Suprapubic skin (tissue), 4 donors: ENCODE results near the gene DHX15. TPM values are rescaled to one million over a fixed set of nuclear protein-coding genes. Genes with fewer than 3 reads are reported as not detected.

Experiments used
- DNase-seq, 2 donors: peaks; one replicate each; pipeline ENCODE4 v3.0.0-alpha.2; 2019; ENCODE audit warnings: low spot score in 2 of 2
- H3K27ac ChIP-seq: fragments of 200-600 bp; sonication (generic); one replicate; pipeline ENCODE4 v1.5.1; 2019
- H3K27me3 ChIP-seq: fragments of 200-600 bp; sonication (generic); one replicate; pipeline ENCODE4 v1.5.1; 2019
- H3K36me3 ChIP-seq: fragments of 200-600 bp; sonication (generic); one replicate; pipeline ENCODE4 v1.5.1; 2019
- H3K4me1 ChIP-seq: fragments of 200-600 bp; sonication (generic); one replicate; pipeline ENCODE4 v1.5.1; 2019
- H3K4me3 ChIP-seq: fragments of 200-600 bp; sonication (generic); one replicate; pipeline ENCODE4 v1.5.1; 2019; ENCODE audit warnings: mild to moderate bottlenecking
- H3K9me3 ChIP-seq: fragments of 200-600 bp; sonication (generic); one replicate; pipeline ENCODE4 v1.5.1; 2019
- EP300 ChIP-seq: sonication (generic); formaldehyde crosslinking; IDR thresholded peaks from one replicate; pipeline ENCODE4 v1.6.1; 2017; ENCODE audit warnings: antibody characterized with exemption
- POLR2A ChIP-seq, 2 donors: fragments of 450-650 bp; IDR thresholded peaks; one replicate each; pipeline ENCODE4 v1.6.1; 2017; ENCODE audit warnings: antibody characterized with exemption in 2 of 2, mild to moderate bottlenecking in 2 of 2, moderate library complexity in 2 of 2
- POLR2AphosphoS5 ChIP-seq, 3 donors: sonication (generic); formaldehyde crosslinking; IDR thresholded peaks; one replicate each; pipeline ENCODE4 v1.6.1; 2017; ENCODE audit warnings: antibody characterized with exemption in 3 of 3
- WGBS: methylation state at CpG from one replicate; pipeline ENCODE4 v1.1.5; 2018; 5-methylcytosine and 5-hydroxymethylcytosine counted together
- total RNA-seq, 4 donors: library from RNA; depleted of rRNA; stranded (reverse); fragments of >200 nt; gene quantifications; one replicate each; pipeline ENCODE4 v1.1.0, GENCODE V29; 2016
- TF ChIP-seq, protein P1 (sequence below), 2 donors: fragments of 200-600 bp in 1 of 2; fragments of 450-650 bp in 1 of 2; sonication (generic) in 1 of 2; IDR thresholded peaks; one replicate each; pipeline ENCODE4 v1.5.1; 2016 to 2019; ENCODE audit warnings: antibody characterized with exemption in 2 of 2, mild to moderate bottlenecking in 1 of 2, moderate library complexity in 1 of 2

DHX15 gene
- total RNA-seq = 100 to 1,000 TPM; 134 to 325 (median 137) TPM

DNA sequence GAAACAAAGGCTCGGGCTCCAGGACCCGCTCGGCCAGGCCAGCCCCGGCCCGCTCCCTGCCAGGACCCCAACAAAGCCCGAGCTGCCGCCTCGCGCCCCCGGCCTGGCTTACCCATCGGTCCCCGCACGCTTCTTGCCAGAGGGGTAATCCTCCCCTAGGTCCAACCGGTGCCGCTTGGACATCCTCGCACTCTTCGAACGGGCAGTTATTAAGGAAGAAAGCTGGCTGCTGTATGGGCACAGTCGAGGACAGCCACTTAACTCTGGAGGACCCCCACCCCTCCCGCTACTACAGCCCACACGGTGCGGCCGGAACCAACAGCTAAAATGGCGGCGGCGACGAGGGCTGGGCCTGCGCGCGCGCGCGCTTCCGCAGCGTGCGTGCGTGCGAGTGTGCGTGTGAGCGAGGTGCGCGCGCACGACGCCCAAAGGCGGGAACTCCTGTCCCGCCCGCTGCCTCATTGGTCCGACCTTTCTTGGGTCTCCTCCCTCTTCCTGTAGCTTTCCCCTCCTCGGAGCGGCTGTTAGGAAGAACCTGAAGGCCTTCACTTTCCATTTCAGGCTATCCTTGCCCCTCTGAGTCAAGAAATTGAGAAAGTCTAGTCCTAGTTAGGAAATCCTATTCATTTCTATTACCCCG is at the start of gene DHX15:
Gene DHX15 (minus strand): TSS at position 344 of the 640 bp plus-strand sequence. CDS start 161 bp downstream, at position 183.
- peak; percentile 72 to 84 for TF ChIP-seq POLR2A (IDR thresholded peaks at IDR 0.05)
- TF ChIP-seq POLR2AphosphoS5 (IDR thresholded peaks at IDR 0.05) = peak in 2 of 3 donors; percentile 80 to 90
- no peak for TF ChIP-seq EP300
- Histone ChIP-seq H3K4me1 (peaks cover 33% of the 10 kb centered on the region), H3K27ac (peak within 1 kb of the TSS; percentile 95), H3K9me3 (no peaks in the 10 kb centered on the region), H3K36me3 (no peaks in the 10 kb centered on the region), H3K4me3 (peak within 1 kb of the TSS; percentile 65), H3K27me3 (no peaks in the 10 kb centered on the region)
- 0% methylated on average over 12 of the region's 52 CpGs for WGBS
- DNase-seq = peak; percentile 96 to 97

DNA sequence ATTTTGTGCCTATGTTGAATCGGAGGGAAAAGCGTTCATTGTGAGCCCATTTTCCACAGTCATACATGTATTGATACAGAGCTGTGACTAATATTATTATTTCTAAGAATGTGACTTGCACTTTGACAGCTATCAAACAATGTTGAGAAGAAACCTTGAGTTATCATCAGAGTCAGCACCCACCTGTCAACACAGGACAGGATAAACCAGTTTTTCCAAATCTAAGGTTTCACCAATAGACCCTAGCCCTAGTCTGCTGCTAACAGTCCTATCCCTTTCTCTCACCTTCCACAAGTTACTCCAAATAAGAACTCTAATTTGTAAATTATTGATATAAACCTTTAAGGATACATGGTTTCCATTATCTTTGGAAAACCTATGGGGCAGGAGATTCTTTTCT is 47.7 kb upstream of the DHX15 start:
- no peak for TF ChIP-seq POLR2A (IDR thresholded peaks at IDR 0.05)
- TF ChIP-seq POLR2AphosphoS5 (IDR thresholded peaks at IDR 0.05) = no peak
- TF ChIP-seq, protein P1, sequence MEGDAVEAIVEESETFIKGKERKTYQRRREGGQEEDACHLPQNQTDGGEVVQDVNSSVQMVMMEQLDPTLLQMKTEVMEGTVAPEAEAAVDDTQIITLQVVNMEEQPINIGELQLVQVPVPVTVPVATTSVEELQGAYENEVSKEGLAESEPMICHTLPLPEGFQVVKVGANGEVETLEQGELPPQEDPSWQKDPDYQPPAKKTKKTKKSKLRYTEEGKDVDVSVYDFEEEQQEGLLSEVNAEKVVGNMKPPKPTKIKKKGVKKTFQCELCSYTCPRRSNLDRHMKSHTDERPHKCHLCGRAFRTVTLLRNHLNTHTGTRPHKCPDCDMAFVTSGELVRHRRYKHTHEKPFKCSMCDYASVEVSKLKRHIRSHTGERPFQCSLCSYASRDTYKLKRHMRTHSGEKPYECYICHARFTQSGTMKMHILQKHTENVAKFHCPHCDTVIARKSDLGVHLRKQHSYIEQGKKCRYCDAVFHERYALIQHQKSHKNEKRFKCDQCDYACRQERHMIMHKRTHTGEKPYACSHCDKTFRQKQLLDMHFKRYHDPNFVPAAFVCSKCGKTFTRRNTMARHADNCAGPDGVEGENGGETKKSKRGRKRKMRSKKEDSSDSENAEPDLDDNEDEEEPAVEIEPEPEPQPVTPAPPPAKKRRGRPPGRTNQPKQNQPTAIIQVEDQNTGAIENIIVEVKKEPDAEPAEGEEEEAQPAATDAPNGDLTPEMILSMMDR (IDR thresholded peaks at IDR 0.05) = no peak

DNA sequence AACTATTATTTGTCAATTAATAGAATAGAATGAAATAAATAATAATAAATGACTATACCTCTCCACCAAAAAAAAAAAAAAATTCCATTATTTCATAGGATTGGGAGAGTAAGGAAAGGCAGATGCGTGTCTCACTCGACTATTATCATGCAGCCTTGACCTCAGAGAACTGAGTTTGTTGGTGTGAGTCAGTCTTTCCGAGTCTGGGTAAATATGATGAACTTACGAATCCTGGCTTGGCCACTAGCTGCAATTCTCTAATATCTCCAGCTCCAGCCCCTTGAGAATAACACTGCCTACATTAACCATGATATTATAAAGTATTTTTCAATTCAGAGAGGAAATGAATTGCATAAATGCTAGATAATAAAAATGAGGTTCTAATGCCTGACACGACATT is 46.6 kb upstream of the DHX15 start:
- Histone ChIP-seq H3K27me3 (no peaks in the 10 kb centered on the region), H3K4me3 (no peak overlapping the region), H3K9me3 (no peaks in the 10 kb centered on the region), H3K4me1 (no peaks in the 10 kb centered on the region), H3K27ac (no peak overlapping the region), H3K36me3 (no peaks in the 10 kb centered on the region)
- TF ChIP-seq, protein P1 (IDR thresholded peaks at IDR 0.05) = no peak
- TF ChIP-seq POLR2A (IDR thresholded peaks at IDR 0.05) (no peak), EP300 (no peak), POLR2AphosphoS5 (IDR thresholded peaks at IDR 0.05) (no peak)
- DNase-seq = no peak
- 58% methylated on average over 5 of the region's 5 CpGs for WGBS

More for the DNA sequence above, 47.7 kb upstream of the DHX15 start:
- no peak overlapping the region for H3K27ac ChIP-seq
- H3K36me3 ChIP-seq = no peaks in the 10 kb centered on the region
- no peak for DNase-seq
- no peak overlapping the region for H3K4me3 ChIP-seq
- H3K9me3 ChIP-seq = no peaks in the 10 kb centered on the region
- WGBS = 96% methylated on average over 2 of the region's 2 CpGs
- H3K4me1 ChIP-seq = no peaks in the 10 kb centered on the region
- H3K27me3 ChIP-seq = no peaks in the 10 kb centered on the region

DNA sequence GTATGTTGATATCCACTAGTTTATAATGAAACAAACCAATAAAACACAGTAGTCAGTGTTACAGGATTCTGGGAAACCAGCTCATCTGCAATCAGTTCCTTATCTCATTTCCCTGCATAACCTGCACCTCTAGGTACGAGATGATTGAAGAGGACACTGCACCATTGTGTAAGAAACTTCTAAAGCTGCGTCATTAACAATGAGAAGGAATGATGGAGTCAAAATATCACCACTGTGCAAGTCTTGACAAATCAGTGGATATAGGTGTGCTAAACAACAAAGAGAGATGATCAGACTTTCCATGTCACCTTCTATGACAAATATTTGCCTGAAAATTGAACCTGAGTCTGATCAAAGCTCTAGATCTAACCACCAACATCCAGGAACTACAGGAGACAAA is 40.7 kb upstream of the DHX15 start:
- TF ChIP-seq EP300 (no peak), POLR2A (IDR thresholded peaks at IDR 0.05) (no peak)
- TF ChIP-seq, protein P1 (IDR thresholded peaks at IDR 0.05) = no peak
- Histone ChIP-seq H3K9me3 (peaks cover 3% of the 10 kb centered on the region), H3K36me3 (no peaks in the 10 kb centered on the region), H3K4me1 (no peaks in the 10 kb centered on the region), H3K4me3 (no peak overlapping the region), H3K27me3 (no peaks in the 10 kb centered on the region), H3K27ac (no peak overlapping the region)
- DNase-seq = no peak
- 61% methylated on average over 2 of the region's 2 CpGs for WGBS

DNA sequence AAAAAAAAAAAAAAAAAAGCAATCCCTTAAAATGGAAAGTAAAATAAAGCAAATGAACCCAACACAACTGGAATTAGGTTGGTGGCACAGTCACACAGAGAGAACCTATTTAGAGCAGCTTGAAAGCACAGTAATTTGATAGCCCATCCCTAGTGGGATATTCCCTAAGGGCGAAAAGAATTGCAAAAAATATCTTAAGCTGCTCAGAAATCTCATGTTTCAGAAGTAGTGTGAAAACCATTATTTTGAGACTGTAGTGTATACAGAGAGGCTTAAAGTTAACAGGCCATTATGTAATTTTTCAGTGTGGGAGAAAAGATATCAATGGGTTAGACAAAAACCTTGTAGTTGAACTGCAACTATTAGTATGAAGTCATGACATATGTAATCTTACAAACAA is 40.0 kb upstream of the DHX15 start:
- no peaks in the 10 kb centered on the region for H3K4me1 ChIP-seq
- H3K4me3 ChIP-seq = no peak overlapping the region
- no peaks in the 10 kb centered on the region for H3K36me3 ChIP-seq
- no peak overlapping the region for H3K27ac ChIP-seq
- WGBS = 85% methylated on average over 1 of the region's 1 CpG
- H3K27me3 ChIP-seq = no peaks in the 10 kb centered on the region
- DNase-seq = no peak
- H3K9me3 ChIP-seq = peaks cover 3% of the 10 kb centered on the region
- no peak for TF ChIP-seq POLR2AphosphoS5 (IDR thresholded peaks at IDR 0.05)
- TF ChIP-seq EP300 = no peak
- TF ChIP-seq, protein P1 (IDR thresholded peaks at IDR 0.05) = no peak
- TF ChIP-seq POLR2A (IDR thresholded peaks at IDR 0.05) = no peak
